Choroid plexus epithelial cell (primary cell): ENCODE results near the gene TMEM239.

ENCODE experiments used
- DNase-seq: peaks from one replicate; pipeline ENCODE4 v3.0.0-alpha.2; 2010; ENCODE audit warnings: low read depth
- H3K4me3 ChIP-seq: 2 replicates; pipeline ENCODE4 v1.5.1; 2011; ENCODE audit warnings: low read depth, mild to moderate bottlenecking, control low read depth, low read length, moderate library complexity
- TF ChIP-seq, protein P1 (sequence below): conservative IDR thresholded peaks from 2 replicates; pipeline ENCODE4 v1.5.1; 2011; ENCODE audit warnings: low read depth, mild to moderate bottlenecking, control low read depth, inconsistent platforms, low read length, moderate library complexity

TMEM239 gene

DNA sequence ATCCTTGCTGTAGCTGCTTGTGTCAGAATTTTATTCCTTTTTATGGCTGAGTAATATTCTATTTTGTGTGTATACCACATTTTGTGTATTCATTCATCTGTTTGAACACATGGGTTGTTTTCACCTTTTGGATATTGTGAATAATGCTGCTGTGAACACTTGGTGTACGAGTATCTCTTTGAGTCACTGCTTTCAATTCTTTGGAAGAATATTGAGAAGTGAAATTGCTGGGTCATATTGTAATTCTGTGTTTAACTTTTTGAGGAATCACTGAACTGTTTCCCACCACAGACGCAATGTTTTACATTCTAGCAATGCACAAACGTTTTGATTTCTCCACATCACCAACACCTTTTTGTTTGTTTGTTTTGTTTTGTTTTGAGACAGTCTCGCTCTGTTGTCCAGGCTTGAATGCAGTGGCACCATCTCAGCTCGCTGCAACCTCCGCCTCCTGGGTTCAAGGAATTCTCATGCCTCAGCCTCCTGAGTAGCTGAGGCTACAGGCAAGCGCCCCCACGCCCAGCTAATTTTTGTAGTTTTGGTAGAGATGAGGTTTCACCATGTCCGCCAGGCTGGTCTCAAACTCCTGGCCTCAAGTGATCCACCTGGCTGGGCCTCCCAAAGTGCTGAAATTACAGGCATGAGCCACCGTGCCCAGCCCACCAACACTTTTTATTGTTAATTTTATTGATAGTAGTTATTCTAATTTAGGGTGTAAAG is 37.4 kb upstream of the TMEM239 start:
- no peak for DNase-seq
- TF ChIP-seq, protein P1, sequence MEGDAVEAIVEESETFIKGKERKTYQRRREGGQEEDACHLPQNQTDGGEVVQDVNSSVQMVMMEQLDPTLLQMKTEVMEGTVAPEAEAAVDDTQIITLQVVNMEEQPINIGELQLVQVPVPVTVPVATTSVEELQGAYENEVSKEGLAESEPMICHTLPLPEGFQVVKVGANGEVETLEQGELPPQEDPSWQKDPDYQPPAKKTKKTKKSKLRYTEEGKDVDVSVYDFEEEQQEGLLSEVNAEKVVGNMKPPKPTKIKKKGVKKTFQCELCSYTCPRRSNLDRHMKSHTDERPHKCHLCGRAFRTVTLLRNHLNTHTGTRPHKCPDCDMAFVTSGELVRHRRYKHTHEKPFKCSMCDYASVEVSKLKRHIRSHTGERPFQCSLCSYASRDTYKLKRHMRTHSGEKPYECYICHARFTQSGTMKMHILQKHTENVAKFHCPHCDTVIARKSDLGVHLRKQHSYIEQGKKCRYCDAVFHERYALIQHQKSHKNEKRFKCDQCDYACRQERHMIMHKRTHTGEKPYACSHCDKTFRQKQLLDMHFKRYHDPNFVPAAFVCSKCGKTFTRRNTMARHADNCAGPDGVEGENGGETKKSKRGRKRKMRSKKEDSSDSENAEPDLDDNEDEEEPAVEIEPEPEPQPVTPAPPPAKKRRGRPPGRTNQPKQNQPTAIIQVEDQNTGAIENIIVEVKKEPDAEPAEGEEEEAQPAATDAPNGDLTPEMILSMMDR: no peak
- no peak overlapping the region for H3K4me3 ChIP-seq

DNA sequence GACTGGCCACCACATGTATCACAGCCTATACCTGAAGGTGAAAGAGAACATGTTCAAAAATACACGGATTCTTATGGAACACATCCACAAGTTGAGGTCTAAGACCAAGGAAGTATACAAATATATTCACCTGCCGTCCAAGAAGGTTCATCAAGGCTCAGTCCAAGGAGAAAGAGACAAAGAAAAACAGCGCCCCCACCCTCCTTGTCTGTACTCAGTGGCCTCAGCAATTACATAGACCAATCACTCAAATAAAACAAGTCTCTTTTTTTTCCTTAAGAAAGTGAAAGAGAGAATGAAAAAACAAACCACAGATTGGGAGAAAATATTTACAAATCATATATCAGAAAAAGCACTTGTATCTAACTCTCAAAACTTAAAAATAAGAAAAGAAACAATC is 35.2 kb upstream of the TMEM239 start:
- TF ChIP-seq, protein P1: no peak
- H3K4me3 ChIP-seq: no peak overlapping the region
- DNase-seq: no peak

DNA sequence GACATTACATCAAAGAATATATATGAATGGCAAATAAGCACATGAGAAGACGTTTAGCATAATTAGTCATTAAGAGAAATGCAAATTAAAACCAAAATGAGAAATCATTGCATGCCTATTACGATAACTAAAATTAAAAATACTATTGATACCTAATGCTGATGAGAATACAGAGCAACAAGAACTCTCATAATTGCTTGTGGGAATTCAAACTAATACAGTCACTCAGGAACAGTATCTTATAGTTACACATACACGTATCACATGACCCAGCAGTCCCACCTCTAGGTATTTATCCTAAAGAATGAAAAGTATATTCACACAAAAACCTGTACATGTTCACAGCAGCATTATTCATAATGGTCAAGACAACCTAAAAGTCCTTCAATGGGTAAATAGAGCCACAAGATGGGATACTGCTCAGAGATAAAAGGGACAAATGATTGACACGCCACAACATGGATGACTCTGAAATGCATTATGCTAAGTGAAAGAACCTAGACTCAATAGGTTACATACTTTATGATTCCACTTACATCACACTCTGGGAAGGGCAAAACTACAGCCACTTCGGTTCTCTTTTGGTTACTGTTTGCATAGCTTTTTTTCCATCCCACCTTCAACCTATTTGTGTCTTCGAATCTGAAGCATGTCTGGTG is 32.1 kb upstream of the TMEM239 start:
- H3K4me3 ChIP-seq: no peak overlapping the region
- TF ChIP-seq, protein P1: no peak
- no peak for DNase-seq

DNA sequence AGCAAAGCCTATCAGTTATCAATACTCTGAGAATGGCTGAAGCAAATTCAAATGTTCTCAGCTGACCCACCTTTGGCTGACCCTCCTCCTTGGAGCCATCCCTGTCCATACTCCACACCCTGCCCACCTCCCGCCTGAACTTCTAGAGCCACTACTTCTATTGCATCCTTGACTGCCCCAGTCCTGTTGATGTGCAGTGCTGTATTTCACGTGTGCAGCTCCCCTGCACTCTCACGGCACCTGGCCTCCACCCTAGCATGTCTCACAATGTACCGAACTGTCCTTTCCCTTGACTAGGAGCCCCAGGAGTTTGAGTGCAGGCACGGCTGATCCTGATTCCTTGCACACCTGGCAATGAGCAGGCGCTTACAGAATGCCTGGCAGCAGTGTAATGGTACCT is 22.7 kb upstream of the TMEM239 start:
- DNase-seq: no peak
- TF ChIP-seq, protein P1: no peak
- H3K4me3 ChIP-seq: no peak overlapping the region

DNA sequence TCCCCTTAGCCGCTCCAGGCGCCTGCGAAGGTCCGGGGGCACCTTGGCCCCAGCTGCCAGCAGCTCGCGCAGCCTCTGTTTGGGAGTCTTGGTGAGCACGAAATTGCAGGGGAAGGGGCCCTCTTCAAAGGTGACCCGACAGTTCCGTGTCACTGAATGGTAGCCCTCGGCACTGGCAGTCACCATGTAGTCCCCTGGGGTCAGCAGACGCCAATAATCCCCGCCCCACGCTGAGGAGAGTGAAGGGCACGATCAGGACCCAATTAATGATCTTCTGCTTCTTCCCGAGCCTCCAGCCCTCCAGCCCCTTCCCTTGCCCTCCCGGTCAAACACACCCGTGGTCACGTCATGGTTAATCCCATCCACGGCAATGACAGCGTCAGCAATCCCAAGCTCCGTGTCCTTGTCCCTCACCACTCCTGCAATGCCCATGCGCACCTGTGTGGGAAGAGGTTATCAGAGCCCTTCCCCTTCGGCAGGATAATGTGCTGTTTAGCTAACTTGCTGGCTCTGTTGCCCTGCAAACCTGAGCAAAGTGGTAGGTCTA is 21.9 kb upstream of the TMEM239 start:
- DNase-seq: no peak
- TF ChIP-seq, protein P1: no peak
- H3K4me3 ChIP-seq: no peak overlapping the region

DNA sequence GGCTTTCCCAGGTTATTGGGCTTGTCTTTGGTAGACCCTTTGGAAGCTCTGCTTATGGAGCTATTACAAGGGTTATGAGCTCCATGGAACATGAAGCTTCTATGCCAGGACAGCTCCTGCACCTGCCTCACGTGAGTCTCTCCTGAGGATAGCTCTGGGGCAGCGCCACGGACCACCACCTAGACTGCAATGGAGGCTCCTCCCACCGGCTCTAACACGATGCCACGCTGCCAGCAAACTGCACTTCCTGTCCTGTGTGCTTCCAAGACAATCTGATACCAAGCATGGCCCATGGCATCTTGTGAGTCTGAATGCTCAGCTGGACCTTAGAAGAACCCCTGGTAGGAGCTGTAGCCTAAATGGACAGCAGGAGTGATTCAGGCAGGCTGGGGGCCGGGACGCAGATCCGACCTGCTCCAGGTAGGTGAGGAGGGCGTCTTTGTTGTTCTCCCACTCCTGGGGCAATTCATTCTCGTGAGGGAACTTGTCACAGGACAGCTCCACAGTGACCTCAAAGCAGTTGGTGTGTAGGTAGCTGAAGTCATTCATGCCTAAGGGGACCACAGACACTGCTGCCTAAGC is 21.2 kb upstream of the TMEM239 start:
- no peak overlapping the region for H3K4me3 ChIP-seq
- TF ChIP-seq, protein P1: no peak
- no peak for DNase-seq
